Measurements from ENCODE around the gene POLR2H.

The POLR2H gene

DNA sequence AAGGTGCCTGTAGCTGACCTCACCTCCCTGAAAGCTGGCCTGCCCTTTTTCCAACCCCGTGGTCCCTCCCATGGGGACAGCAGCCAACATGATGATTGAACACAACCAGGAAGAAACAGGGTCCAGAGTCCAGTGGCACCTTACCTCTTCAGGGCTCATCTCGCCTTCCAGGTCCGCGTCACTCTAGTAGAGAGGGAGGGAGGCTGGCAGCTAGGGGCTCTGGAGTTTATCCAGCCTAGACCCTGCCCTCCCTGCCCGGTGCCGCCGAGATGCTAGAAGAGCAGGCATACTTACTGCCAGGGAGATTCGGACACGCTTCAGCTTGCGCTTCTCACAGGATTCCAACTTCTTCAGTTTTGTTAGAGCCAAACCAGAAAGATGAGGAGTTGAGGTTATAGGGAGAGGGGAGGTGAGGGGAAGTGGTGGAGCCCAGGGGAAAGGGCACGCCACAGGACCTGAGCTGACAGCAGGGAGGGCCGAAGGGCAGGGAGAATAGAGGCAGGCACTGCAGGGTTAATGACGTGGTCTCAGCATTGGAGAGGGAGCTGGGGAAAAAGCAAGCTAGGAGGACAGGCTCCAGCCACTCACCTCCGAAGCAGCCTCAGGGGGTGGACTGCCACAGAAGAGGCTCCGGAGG is 9.2 kb upstream of the POLR2H start:
- no peak for DNase-seq (ENCODE audit: low read depth in 2 of 2, low spot score in 1 of 2)

DNA sequence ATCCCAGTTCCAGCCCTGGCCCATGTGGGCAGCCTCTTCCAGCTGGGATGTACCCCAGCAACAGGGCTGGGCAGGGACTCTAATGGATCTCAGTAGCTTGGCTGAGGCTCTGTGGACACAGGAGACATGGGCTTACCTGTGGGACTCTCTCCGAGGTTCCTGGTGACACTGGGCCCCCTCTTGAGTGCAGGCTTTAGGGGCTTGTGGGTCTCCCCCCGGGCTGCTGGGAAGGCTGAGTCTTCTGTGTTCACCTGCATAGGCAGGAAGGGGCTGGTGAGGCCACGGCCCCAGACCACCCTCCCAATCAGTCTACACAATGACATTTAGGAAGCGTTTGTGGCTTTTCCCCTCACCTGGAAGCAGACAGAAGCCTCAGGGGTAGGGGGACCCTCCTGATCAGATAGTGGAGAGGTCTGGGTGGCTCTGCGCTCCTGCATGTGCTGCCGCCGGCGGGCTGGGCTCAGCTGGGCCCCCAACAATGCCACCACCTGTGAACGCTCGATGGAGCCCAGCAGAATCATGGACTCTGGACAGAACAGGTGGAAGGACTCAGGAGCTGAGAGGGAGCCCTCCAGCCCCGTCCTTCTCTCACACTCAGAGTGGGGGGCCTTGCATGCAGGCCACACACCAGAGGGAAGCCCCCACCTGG is 8.5 kb upstream of the POLR2H start:
- DNase-seq (ENCODE audit: low read depth in 2 of 2, low spot score in 1 of 2) = no peak

DNA sequence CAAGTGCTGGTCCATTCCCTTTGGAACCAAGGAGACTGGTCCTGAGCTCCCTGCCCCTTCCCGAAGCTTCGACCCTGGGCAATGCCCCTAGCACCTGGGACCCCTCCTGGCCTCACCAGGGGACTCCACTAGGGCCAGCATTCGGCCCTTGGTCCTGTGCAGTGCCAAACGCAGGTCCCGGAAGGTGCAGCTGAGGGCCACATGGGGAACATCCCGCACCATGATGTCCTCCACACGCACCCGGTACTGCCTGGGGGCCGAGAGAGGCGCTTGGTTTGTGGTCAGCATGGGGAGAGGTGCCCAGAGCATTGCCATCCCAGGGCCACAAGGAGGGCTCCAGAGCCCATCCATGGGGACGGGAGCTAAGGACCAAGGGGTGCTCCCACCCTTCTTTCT is 8.0 kb upstream of the POLR2H start:
- no peak for DNase-seq (ENCODE audit: low read depth in 2 of 2, low spot score in 1 of 2)

DNA sequence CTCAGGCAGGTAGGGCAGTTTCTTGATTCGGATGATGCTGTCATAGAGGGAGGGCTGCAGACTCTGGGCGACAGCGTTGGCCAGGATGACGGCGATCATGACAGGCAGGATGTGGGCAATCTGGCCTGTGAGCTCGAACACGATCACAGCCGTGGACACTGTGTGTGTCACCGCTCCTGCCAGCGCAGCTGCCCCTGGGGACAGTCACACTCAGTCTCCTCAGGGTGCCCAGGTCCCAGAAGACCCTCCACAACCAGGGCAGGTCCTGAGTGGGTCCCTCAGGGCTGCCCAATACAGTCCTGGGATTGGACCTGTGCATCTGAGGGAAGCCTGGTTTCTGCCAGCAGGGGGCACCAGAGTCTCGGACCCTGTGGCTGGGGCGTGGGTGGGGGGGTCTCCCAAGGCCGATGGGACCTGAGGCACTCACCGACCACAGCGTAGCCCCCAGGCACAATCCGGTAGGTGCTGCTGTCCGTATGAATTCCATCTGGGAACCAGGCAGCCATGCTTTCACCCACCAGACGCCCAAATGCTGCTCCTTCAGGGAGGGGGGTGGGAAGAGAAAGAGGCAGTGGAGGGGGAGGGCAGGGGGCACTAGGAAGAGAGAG is 7.3 kb upstream of the POLR2H start:
- peak in 1 of 2 donors; percentile 51 for DNase-seq (ENCODE audit: low read depth in 2 of 2, low spot score in 1 of 2)

- no peak for DNase-seq (ENCODE audit: low read depth in 2 of 2, low spot score in 1 of 2)
Observed at GRCh38 chr3:184354754-184355153, 6.8 kb upstream of the POLR2H start.

- DNase-seq (ENCODE audit: low read depth in 2 of 2, low spot score in 1 of 2) = no peak
Observed at GRCh38 chr3:184355261-184356040, 6.1 kb upstream of the POLR2H start.

DNA sequence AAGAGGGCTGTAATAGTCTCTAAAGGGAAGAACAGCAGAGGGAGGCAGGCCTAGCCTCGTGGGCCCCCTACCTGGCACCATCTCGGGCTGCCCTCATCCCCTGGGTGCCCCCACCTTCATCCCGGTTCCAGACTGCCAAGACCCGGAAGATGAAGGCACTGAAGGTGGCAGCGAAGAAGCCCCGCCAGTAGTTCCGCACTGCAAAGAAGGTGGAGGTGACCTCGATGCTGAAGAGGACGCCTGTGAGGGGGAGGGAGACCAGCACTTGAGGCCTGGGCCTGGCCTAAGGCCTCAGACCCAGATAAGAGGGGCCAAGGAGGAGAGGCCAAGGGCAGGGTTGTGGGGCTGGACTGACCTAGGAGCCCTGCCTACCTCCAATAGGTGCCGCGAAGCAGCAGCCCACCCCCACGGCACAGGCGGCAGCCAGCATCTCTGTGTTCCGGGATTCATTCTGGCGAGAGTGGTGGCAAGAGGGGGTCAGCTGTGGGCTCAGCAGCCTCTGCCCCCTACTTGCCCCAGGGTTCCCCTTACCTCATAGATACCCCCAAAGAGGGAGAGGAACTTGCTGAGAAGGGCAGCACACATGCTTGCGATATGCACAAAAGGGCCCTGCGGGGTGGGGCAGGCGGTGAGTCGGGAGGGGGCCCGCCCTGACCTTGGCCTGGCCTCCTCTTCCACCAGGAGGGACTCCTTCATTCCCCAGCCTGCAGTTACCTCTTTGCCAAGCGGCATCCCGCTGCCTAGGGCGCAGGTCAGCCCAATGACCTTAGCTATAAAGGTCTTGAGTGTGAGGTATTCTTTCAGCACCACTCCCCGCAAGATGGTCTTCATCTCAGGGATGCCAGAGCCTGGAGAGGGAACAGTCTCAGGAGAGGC is 4.0 kb upstream of the POLR2H start:
- no peak for DNase-seq (ENCODE audit: low read depth in 2 of 2, low spot score in 1 of 2)

DNA sequence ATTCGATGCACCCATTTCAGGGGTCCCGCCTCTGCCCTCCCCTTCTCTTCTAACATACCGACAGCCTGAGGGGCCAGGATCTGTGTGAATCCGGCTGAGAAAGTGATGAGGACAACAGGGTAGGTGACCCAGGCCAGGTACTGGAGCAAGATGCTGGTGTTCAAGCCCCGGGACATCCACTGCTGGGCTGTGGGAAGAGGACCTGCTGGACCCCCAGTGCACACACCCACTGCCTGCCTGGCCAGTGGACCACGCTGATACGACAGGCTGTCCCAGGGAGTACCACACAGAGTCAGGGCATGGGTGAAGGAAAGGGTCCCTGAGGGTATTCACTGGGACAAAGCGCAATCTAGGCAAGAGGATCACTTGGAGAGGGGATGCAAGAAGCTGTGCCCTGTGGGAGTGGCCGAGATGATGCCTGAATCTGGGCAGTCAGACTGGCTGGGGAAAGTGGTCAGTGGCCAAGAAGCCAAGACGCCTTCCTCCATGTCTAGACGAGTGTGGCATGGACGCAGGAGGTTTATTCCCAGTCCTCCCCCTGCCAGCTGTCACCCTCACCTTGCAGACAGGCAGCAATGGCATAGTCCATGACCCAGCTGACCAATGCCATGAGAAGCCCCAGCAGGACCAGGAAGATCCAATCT is 3.3 kb upstream of the POLR2H start:
- no peak for DNase-seq (ENCODE audit: low read depth in 2 of 2, low spot score in 1 of 2)

DNA sequence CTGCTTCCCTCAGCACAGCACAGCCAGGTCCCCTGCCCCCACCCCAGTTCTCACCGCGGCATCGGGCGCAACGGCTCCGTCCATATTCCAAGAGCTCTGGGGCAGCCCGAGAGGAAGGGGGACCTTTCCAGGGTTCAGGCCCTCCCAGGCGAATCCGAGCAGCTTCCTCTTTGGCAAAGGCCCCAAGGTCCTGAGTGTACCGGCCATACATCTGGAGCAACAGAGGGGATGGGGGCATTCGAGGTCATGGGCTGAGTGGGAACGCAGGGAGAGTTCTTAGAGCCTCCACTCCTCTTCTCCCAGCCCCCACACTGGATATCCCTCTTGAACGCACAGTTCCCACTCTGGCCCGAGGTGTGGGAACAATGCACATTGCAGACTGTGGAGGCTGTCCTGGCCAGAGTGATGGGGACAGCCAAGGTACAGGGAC is 2.6 kb upstream of the POLR2H start:
- DNase-seq (ENCODE audit: low read depth in 2 of 2, low spot score in 1 of 2) = no peak

DNA sequence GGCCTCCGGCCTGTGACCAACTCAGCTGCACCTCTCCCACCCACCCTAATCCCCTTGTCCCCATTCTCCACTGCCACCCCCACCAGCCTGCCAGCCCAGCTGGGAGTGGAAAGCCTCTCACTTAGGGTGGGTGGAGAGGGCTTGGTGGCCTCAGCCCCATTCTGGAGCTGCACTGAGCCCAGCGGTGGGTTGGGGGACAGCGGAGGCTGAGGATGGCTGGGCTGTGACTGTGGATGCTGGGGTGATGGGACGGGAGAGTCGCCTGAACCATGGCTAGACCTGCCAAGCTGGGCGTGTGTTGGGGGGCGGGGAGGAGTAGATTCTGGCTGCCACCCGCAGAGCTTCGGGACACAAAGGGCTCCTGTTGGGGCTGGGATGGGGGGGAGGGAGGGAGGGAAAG is 1.9 kb upstream of the POLR2H start:
- DNase-seq (ENCODE audit: low read depth in 2 of 2, low spot score in 1 of 2) = no peak

DNA sequence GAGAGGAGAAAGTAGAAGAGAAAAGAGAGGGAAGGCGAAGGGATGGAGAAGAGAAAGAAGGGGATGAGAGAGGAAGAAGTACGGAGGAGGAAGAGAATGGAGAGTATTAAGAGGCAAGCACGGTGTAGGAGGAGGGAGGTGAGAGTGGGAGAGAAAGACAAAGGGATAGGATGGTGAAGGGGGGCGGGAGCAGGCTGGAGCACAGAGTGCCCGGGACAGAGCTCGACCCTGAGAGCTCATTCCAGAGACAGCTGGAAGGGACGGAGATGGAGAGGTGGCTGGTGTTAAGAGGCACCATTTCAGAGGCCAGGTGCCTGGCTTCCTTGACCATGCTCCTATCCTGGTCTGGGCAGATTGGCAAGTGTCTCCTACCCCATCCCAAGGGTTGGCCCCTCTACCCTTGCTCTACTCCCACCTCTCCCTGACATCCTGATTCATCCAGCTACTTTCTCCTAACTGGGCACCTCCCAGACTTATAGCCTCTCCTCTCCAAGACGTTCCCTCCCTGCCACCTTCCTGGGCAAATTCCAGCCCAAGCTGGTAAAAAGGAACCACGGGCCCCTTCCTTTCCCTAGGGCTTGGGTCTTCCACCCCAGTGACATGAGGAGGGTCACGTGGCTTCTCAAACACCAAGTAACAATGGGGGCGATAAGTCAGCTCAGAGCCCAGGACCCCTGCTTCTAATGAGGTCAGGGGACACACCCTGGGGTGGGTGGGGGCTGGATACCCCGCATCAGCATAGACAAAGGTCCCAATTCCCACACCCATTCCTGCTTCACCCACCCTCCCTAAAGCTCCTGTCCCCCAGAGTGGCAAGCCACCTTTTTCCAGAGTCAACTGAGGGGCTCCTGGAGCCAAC is 1.2 kb upstream of the POLR2H start:
- no peak for DNase-seq (ENCODE audit: low read depth in 2 of 2, low spot score in 1 of 2)

- no peak for DNase-seq (ENCODE audit: low read depth in 2 of 2, low spot score in 1 of 2)
Observed at GRCh38 chr3:184360929-184361531, 480 bp upstream of the POLR2H start.

- DNase-seq (ENCODE audit: low read depth in 2 of 2, low spot score in 1 of 2) = peak in 1 of 2 donors; percentile 9
Observed at GRCh38 chr3:184361932-184362667, 590 bp downstream of the POLR2H start.

GRCh38 chr3:184362668-184363546 is 1.4 kb downstream of the POLR2H start:
- peak; percentile 91 to 92 for DNase-seq (ENCODE audit: low read depth in 2 of 2, low spot score in 1 of 2)

DNA sequence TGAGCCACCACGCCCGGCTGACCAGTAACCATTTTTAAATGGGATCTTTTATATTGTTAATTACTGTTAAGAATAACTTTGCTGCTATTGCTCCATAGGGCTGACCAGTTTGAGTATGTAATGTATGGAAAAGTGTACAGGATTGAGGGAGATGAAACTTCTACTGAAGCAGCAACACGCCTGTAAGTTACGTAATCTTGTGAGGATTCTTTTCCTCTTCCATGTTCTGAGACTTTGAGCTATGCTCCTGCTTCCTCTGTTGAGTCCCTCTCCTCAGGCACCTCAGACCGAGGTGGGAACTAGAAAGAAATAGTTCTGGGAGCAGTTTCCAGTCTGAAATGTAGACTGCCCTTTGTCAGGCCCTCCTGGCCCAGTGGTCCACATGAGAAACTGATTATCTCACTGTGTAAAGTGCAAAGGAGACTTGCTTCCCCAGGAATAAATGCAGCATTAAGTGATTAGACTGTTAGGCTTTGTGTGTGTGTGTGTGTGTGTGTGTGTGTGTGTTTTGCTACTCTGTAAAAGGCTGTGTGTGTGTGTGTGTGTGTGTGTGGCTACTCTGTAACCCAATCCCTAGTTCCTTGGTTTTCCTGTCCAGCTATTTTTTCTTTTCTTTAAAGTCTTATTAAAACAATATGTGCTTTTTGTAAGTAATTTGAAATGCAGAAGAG is 5.2 kb downstream of the POLR2H start:
- no peak for DNase-seq (ENCODE audit: low read depth in 2 of 2, low spot score in 1 of 2)

DNA sequence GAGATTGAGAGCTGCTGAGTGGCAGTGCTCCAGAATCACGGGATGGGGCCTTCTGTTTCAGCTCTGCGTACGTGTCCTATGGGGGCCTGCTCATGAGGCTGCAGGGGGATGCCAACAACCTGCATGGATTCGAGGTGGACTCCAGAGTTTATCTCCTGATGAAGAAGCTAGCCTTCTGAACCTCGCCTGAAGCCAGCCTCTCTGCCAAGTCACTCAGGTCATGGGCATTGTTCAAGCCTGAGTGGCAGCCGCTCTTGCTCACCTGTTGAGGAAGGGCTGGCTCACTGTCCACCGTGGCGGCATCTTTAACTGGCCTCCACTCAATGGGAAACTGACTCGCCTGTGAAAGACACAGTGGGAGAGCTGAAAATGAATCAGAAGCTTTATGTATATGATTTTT is 6.6 kb downstream of the POLR2H start:
- DNase-seq (ENCODE audit: low read depth in 2 of 2, low spot score in 1 of 2) = no peak
